Measurements from ENCODE around the gene DNALI1.
A peak's percentile ranks its signal among the peaks of the same experiment; 100 is the strongest.

DNALI1 gene

GRCh38 chr1:37601441-37601840 lies 44.7 kb downstream of the DNALI1 start:
- H3K4me1 ChIP-seq (ENCODE audit: low read length) = peaks cover 5% of the 10 kb centered on the region; the same call in 1 of the 2 replicates
- H3K36me3 ChIP-seq (replicated peaks; ENCODE audit: low read depth, low read length) = no peaks in the 10 kb centered on the region
- H3K4me2 ChIP-seq (ENCODE audit: low read length) = no peak overlapping the region
- H3K9ac ChIP-seq (ENCODE audit: low read length) = no peak overlapping the region
- H4K20me1 ChIP-seq (ENCODE audit: insufficient read depth, low read length) = no peaks in the 10 kb centered on the region
- no peak overlapping the region for H3K4me3 ChIP-seq (ENCODE audit: low read length)
- no peaks in the 10 kb centered on the region for H3K9me3 ChIP-seq (ENCODE audit: insufficient read depth, low read length)
- no peak for TF ChIP-seq CTCF (IDR thresholded peaks at IDR 0.05; ENCODE audit: low read depth, low read length)
- TF ChIP-seq EZH2phosphoT487 (IDR thresholded peaks at IDR 0.05; ENCODE audit: low read depth) = no peak
- H3K27me3 ChIP-seq (ENCODE audit: low read depth, low read length) = no peaks in the 10 kb centered on the region
- no peaks in the 10 kb centered on the region for H3K79me2 ChIP-seq (ENCODE audit: low read length)
- no peak overlapping the region for H3K27ac ChIP-seq (ENCODE audit: low read length)
- no peak overlapping the region for H2AFZ ChIP-seq (ENCODE audit: low read depth, low read length)

GRCh38 chr1:37602750-37603694 lies 46.3 kb downstream of the DNALI1 start:
- H3K4me3 ChIP-seq (ENCODE audit: low read length) = no peak overlapping the region
- no peaks in the 10 kb centered on the region for H3K9me3 ChIP-seq (ENCODE audit: insufficient read depth, low read length)
- peak; percentile 75 for TF ChIP-seq CTCF (IDR thresholded peaks at IDR 0.05; ENCODE audit: low read depth, low read length)
- TF ChIP-seq EZH2phosphoT487 (IDR thresholded peaks at IDR 0.05; ENCODE audit: low read depth) = no peak
- H3K9ac ChIP-seq (ENCODE audit: low read length) = no peak overlapping the region
- H3K27ac ChIP-seq (ENCODE audit: low read length) = no peak overlapping the region
- H4K20me1 ChIP-seq (ENCODE audit: insufficient read depth, low read length) = no peaks in the 10 kb centered on the region
- H3K36me3 ChIP-seq (replicated peaks; ENCODE audit: low read depth, low read length) = no peaks in the 10 kb centered on the region
- H2AFZ ChIP-seq (ENCODE audit: low read depth, low read length) = no peak overlapping the region
- no peaks in the 10 kb centered on the region for H3K27me3 ChIP-seq (ENCODE audit: low read depth, low read length)
- no peaks in the 10 kb centered on the region for H3K79me2 ChIP-seq (ENCODE audit: low read length)
- peak overlapping the region; percentile 47 for H3K4me2 ChIP-seq (ENCODE audit: low read length)
- 0 out of 2 replicates have a peak, but pooled peaks cover 4% of the 10 kb centered on the region for H3K4me1 ChIP-seq (ENCODE audit: low read length)

- no peak overlapping the region for H3K9ac ChIP-seq (ENCODE audit: low read length)
- peaks cover 6% of the 10 kb centered on the region; the same call in 1 of the 2 replicates for H3K27me3 ChIP-seq (ENCODE audit: low read depth, low read length)
- TF ChIP-seq EZH2phosphoT487 (IDR thresholded peaks at IDR 0.05; ENCODE audit: low read depth) = no peak
- TF ChIP-seq CTCF (IDR thresholded peaks at IDR 0.05; ENCODE audit: low read depth, low read length) = no peak
Observed at GRCh38 chr1:37605061-37605650, 48.4 kb downstream of the DNALI1 start.

More at GRCh38 chr1:37605061-37605650, 48.4 kb downstream of the DNALI1 start:
- Histone ChIP-seq H3K4me2 (ENCODE audit: low read length) (no peak overlapping the region), H3K27ac (ENCODE audit: low read length) (no peak overlapping the region), H4K20me1 (ENCODE audit: insufficient read depth, low read length) (no peaks in the 10 kb centered on the region), H3K9me3 (ENCODE audit: insufficient read depth, low read length) (no peaks in the 10 kb centered on the region), H2AFZ (ENCODE audit: low read depth, low read length) (no peak overlapping the region), H3K79me2 (ENCODE audit: low read length) (no peaks in the 10 kb centered on the region), H3K4me1 (ENCODE audit: low read length) (0 out of 2 replicates have a peak, but pooled peaks cover 4% of the 10 kb centered on the region), H3K36me3 (replicated peaks; ENCODE audit: low read depth, low read length) (no peaks in the 10 kb centered on the region), H3K4me3 (ENCODE audit: low read length) (no peak overlapping the region)
